Lower lobe of right lung (tissue), 2 donors: ENCODE data around the gene KRT6B. TPM values are rescaled to one million over a fixed set of nuclear protein-coding genes. Genes with fewer than 3 reads are reported as not detected.

ENCODE experiments used
- ATAC-seq, 2 donors: fragments of 200-7000 bp; cut with Tn5 transposase; one replicate each; pipeline ENCODE4 v1.9.1; 2020 to 2022; ENCODE audit warnings: mild to moderate bottlenecking in 2 of 2, moderate library complexity in 2 of 2
- DNase-seq: peaks from one replicate; pipeline ENCODE4 v3.0.0-alpha.2; 2020
- H3K27ac ChIP-seq: fragments of 200-600 bp; one replicate; pipeline ENCODE4 v1.8.0; 2022
- H3K27me3 ChIP-seq: fragments of 200-600 bp; one replicate; pipeline ENCODE4 v1.8.0; 2022; ENCODE audit warnings: low read depth
- H3K36me3 ChIP-seq: fragments of 200-600 bp; one replicate; pipeline ENCODE4 v1.8.0; 2022; ENCODE audit warnings: mild to moderate bottlenecking
- H3K4me1 ChIP-seq: fragments of 200-600 bp; one replicate; pipeline ENCODE4 v1.8.0; 2022
- H3K4me3 ChIP-seq: fragments of 200-600 bp; one replicate; pipeline ENCODE4 v1.8.0; 2022; ENCODE audit warnings: mild to moderate bottlenecking
- H3K9me3 ChIP-seq: fragments of 200-600 bp; one replicate; pipeline ENCODE4 v1.8.0; 2022
- CTCF ChIP-seq: fragments of 200-600 bp; IDR thresholded peaks from one replicate; pipeline ENCODE4 v1.8.0; 2022; ENCODE audit warnings: antibody characterized with exemption, mild to moderate bottlenecking
- intact Hi-C: fragments of 100-400 bp; cut with DNase I; formaldehyde crosslinking; loops from one replicate; pipeline ENCODE4 v1.11.0; 2022
- total RNA-seq: library from RNA; stranded (reverse); fragmentation: NEBNext Ultra II Directional; extraction: Animal tissue kit (Norgen Biotek cat#: 25700); gene quantifications from one replicate; pipeline ENCODE4 v1.2.1, GENCODE V29; 2021
- donor health status: DM: no; HTN: yes; CAD: no; lungs with severe emphysema.

KRT6B gene
- total RNA-seq, 1 donor from 2014 or later: not detected

- ATAC-seq (no peak), DNase-seq (no peak)
- Histone ChIP-seq H3K27ac (no peak overlapping the region), H3K27me3 (peaks cover 7% of the 10 kb centered on the region), H3K4me1 (no peaks in the 10 kb centered on the region), H3K4me3 (no peak overlapping the region), H3K36me3 (no peaks in the 10 kb centered on the region), H3K9me3 (no peaks in the 10 kb centered on the region)
- TF ChIP-seq CTCF: no peak
- intact Hi-C loops: no loop called here
These were observed 6.1 kb downstream of the KRT6B start for GRCh38 chr12:52445876-52446275.

- ATAC-seq (no peak), DNase-seq (no peak)
- intact Hi-C loops: no loop called here
- Histone ChIP-seq H3K4me1 (no peaks in the 10 kb centered on the region), H3K27me3 (peaks cover 7% of the 10 kb centered on the region), H3K36me3 (no peaks in the 10 kb centered on the region), H3K27ac (no peak overlapping the region), H3K4me3 (no peak overlapping the region), H3K9me3 (no peaks in the 10 kb centered on the region)
- TF ChIP-seq CTCF: no peak
These were observed 7.0 kb downstream of the KRT6B start for GRCh38 chr12:52444647-52445595.

- TF ChIP-seq CTCF: no peak
- Histone ChIP-seq H3K27ac (no peak overlapping the region), H3K4me3 (no peak overlapping the region), H3K4me1 (no peaks in the 10 kb centered on the region), H3K27me3 (peaks cover 7% of the 10 kb centered on the region), H3K36me3 (no peaks in the 10 kb centered on the region), H3K9me3 (no peaks in the 10 kb centered on the region)
- ATAC-seq: no peak
- intact Hi-C loops: no loop called here
- no peak for DNase-seq
These were observed 8.0 kb downstream of the KRT6B start for GRCh38 chr12:52443966-52444365.

- no peaks in the 10 kb centered on the region for H3K36me3 ChIP-seq
- DNase-seq (no peak), ATAC-seq (no peak)
- intact Hi-C loops: no loop called here
- H3K27me3 ChIP-seq: peaks cover 7% of the 10 kb centered on the region
- no peak overlapping the region for H3K27ac ChIP-seq
- H3K4me3 ChIP-seq: no peak overlapping the region
- no peaks in the 10 kb centered on the region for H3K9me3 ChIP-seq
- TF ChIP-seq CTCF: no peak
- no peaks in the 10 kb centered on the region for H3K4me1 ChIP-seq
These were observed 9.3 kb downstream of the KRT6B start for GRCh38 chr12:52442600-52443061.

- no peaks in the 10 kb centered on the region for H3K4me1 ChIP-seq
- H3K27ac ChIP-seq: no peak overlapping the region
- no peak for TF ChIP-seq CTCF
- intact Hi-C loops: no loop called here
- no peaks in the 10 kb centered on the region for H3K9me3 ChIP-seq
- no peak overlapping the region for H3K4me3 ChIP-seq
- no peak for DNase-seq
- H3K36me3 ChIP-seq: no peaks in the 10 kb centered on the region
- ATAC-seq: no peak
- peaks cover 7% of the 10 kb centered on the region for H3K27me3 ChIP-seq
These were observed 10.5 kb downstream of the KRT6B start for GRCh38 chr12:52441320-52441911.
